HG03378 (cell line): ENCODE data around the gene CLMP.
"Not testable (repeated sequence)": the region's sequence is repeated elsewhere in the genome, so short reads cannot be mapped to it uniquely, and the experiment has no call there.

Experiments used
- ATAC-seq: cut with Tn5 transposase; IDR thresholded peaks from one replicate; pipeline ENCODE4 v1.9.1; 2021; ENCODE audit warnings: mild to moderate bottlenecking, moderate library complexity; ENCODE audit not compliant: unreplicated experiment

Gene CLMP

DNA sequence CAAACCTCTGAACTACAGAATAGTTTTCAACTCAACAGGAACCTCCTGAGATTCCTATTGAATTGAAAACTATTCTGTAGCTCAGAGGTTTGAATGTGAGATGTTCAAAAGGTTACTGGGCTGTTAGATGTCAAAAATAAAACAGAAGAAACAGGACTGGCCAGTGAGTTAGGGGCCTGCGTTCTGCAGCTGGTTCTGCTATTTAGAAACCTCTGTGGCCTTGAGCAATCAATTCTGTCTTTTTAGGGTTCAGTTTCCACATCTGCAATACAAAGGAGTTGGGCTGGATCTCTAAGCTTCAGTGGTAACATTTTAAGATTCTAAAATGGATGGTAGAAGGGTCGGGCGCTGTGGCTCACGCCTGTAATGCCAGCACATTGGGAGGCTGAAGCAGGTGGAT lies 55.8 kb downstream of the CLMP start:
- ATAC-seq = no peak

- ATAC-seq = no peak
Observed at GRCh38 chr11:123137431-123138224, 57.4 kb downstream of the CLMP start.

GRCh38 chr11:123135863-123136446 lies 59.1 kb downstream of the CLMP start:
- no peak for ATAC-seq

DNA sequence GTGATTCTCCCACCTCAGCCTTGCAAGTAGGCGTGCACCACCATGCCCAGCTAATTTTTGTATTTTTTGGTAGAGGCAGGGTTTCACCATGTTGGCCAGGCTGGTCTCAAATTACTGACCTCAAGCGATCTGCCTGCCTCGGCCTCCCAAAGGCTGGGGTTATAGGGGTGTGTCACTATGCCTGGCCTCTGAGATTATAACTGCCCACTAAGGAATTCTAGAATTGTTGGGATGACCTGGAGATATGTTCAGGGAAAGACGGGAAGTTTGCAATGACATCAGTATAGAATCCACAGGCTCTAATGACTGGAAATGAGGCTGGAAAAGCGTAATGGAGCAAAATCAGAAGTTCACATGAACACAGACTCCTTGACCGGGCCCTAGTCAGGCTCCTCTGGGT lies 62.2 kb downstream of the CLMP start:
- no peak for ATAC-seq

DNA sequence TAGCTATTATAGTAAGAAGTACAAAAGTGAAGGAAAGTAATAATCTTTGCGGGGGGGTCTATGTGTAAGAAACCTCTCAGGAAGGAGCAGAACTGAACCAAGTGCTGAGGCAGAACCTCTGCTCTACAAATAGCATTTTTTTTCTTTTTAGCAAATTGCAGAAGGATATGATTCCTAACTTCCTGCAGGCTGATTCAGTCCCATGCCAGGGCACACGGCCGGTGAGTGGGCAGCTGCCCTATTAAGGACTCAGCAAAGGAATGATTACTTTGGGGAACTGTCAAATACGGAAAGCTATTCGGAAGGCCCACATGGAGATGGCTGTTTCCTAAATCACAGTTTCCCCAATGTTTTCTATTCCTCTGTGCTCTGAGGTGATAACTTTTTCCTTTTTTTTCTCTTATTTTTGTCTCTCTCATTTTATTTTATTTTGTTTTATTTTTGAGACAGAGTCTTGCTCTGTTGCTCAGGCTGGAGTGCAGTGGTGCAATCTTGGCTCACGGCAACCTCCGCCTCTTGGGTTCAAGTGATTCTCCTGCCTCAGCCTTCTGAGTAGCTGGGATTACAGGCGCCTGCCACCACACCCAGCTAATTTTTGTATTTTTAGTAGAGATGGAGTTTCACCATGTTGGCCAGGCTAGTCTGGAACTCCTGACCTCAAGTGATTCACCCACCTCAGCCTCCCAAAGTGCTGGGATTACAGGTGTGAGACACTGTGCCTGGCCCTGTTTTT lies 62.8 kb downstream of the CLMP start:
- not testable (repeated sequence) for ATAC-seq

GRCh38 chr11:123129920-123130319 lies 65.1 kb downstream of the CLMP start:
- ATAC-seq = no peak

GRCh38 chr11:123125169-123125568 lies 69.9 kb downstream of the CLMP start:
- ATAC-seq = no peak

- no peak for ATAC-seq
Observed at GRCh38 chr11:123122852-123123251, 72.2 kb downstream of the CLMP start.

- no peak for ATAC-seq
Observed at GRCh38 chr11:123122341-123122740, 72.7 kb downstream of the CLMP start.

GRCh38 chr11:123116486-123116885 lies 78.6 kb downstream of the CLMP start:
- ATAC-seq = no peak

DNA sequence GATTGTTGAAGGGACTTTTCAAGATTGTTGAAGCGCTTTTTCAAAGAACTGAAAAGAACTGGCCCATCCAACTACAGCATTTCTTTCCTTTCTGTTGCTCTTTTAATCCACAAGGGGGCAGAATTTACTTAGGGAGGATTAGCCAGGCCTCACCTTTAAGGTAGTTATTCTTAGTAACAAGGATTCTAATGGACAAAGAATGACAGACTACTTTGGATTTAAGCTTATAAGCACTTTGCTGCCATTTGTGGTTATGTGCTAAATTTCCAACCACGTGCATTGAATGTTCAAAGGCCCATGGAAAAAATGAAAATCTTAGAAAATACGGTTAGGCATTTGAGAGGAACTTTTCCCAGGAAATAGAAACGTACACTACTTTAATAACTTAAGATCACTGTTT lies 83.6 kb downstream of the CLMP start:
- ATAC-seq = no peak

GRCh38 chr11:123110397-123110796 lies 84.7 kb downstream of the CLMP start:
- ATAC-seq = no peak

GRCh38 chr11:123107945-123108495 lies 87.0 kb downstream of the CLMP start:
- ATAC-seq = no peak

DNA sequence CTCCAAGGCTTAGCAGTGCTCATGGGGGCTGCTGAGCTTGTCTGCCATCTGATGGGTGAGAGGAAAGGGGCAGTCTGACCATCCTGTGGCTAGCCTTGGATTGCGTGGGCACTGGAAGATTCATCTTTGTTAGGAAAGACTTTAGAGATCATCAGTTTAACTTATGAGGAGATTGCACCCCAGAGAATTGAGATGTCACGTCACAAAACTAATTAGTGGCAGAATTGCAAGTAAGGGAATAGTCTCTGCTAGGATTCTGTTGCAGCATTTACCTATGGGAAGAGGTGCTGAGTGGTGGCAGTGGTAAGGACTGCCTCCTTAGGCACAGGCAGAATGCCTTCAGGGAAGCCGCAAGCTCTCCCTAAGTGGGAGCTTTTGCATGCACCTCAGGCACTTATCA lies 90.4 kb downstream of the CLMP start:
- ATAC-seq = no peak

DNA sequence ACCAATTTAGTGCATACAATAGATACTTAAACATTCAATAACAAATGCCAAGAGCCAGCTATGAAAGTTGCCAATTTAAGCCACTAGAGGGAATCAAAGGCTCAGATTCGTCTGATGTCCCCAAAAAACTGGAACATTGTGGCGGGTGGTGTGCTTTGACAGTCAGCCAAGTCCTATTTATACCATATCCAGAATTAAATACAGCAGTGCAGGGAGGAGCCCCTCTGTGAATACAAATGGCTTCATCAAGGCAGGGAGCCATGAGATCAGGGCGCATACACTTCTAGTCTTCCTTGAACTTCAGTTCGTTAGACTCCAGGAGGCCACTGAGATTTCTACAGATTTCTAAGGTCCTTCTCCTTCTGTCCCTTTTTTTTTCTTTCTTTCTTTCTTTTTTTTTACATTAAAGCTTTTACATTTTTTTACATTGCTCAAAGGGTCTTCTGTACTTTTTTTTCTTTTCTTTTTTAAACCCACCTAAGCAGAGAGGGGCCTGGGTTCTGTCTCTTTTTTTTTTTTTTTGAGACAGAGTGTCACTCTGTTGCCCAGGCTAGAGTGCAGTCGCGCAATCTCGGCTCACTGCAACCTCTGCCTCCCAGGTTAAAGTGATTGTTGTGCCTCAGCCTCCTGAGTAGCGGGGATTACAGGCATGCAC lies 91.6 kb downstream of the CLMP start:
- ATAC-seq = no peak

DNA sequence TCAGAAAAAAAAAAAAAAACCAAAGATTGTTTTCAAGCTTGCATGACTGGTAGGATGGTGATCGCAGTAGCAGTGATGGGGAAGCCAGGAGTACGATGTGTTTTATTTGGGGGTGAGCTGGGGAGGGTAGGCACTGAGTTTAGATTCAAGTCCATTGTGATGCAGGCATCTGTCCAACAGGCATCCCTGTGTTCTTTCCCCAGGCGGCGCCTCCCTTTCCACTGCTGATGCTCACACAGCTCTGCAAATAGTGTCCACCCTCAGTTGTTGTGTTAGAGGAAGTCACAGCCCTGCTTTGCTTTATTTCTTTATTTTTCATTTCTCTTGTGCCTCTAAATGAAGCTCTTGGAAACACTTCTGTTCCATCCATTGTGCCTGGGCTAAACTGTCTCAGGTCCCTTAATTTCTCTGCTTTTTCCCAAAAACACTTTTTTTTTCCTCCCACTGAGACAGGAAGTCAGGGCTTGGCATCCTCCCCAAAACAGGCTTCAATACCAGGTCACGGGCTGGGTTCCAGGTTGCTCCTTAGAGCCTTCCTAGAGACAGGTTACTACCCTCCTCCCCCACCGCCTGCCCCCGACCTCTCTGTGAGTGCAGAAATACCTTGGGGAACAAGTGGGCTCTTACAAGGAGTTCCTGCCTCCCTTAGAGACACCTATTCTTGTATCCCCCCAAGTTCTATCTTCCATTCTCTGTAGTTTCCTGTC lies 94.5 kb downstream of the CLMP start:
- ATAC-seq = no peak

DNA sequence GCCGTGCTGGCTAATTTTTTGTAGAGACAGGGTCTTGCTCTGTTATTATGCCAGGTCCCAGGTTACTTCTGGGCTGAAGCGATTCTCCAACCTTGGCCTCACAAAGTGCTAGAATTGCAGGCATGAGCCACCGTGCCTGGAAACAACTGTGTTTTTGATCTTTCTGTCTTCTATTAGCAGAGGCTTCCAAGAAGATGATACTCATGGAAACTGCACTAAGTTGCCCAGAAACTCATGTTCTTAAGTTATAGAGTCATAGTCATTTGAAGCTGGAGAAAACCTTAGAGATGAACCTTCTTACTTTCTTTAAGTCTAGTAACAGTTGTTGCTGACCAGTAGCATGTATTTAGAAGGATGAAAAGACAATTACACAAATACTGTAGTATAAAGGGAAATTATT lies 96.1 kb downstream of the CLMP start:
- ATAC-seq = no peak

GRCh38 chr11:123093739-123094138 lies 101.3 kb downstream of the CLMP start:
- ATAC-seq = no peak

DNA sequence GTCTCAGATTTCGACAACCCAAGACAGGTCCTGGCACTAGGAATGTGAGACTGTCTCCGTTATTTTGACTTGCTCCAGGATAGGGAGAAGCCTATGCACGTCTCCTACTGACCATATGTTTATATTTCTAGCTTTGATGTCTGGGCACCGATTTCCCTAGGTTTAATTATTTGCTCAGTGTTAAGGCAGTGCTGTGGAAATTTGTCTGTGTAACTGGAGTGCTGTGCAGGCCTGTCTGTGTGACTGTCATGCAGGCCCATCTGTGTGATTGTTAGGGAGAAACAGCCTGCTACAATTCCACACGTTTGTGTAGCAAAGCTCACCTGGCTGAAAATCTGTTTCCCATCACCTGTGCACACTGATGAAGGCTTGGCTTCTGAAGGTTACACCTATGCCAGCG lies 103.5 kb downstream of the CLMP start:
- ATAC-seq = no peak

- ATAC-seq = not testable (repeated sequence)
Observed at GRCh38 chr11:123090168-123090567, 104.9 kb downstream of the CLMP start.

DNA sequence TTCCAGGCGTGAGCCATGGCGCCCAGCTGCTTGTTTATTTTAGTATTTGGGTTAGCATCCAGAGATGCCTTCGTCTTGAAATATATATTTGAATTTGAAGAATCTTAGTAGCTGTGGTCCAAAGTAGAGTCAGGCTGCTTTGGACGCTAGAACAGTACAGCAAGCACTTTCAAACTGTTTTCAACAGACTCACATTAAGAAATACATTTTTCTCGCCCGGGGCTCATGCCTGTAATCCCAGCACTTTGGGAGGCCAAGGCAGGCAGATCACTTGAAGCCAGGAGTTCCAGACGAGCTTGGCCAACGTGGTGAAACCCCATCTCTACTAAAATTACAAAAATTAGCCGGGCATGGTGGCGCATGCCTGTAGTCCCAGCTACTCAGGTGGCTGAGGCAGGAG lies 106.2 kb downstream of the CLMP start:
- ATAC-seq = not testable (repeated sequence)
